Measurements from ENCODE around the gene QRICH2.
"Not testable (repeated sequence)": the region's sequence is repeated elsewhere in the genome, so short reads cannot be mapped to it uniquely, and the experiment has no call there.

QRICH2 gene

DNA sequence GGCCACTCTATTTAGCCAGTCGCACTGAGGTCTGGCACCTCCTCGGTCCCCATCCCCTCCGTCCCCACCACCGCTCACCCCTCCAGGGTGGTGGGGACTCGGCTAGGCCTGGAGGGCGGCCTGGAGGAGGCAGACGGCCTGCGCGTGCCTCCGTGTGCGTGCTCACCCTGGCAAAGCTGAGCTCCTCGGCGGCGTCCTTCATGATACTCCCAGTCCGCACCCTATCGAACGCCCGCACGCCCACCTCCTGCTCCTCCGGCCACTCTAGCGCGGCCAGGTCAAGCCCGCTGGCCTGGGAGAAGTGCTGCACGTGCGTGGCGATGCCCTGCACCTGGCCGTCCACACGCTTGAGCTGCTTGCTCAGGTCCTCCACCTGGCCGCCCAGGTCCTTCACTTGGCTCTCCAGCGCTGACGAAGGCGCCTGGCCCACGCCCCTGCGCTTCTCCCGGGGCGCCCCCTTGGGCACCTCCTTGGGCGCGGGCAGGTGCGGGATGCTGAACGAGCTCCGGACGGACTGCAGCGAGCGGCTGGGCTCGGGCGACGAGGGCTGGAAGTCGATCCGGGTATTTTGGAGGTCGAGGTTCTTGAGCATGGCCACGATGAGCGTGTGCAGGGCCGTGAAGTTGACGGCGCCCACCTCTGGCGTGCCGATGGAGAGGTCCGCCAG is 644 bp downstream of the QRICH2 start:
- no peak overlapping the region for H4K8ac ChIP-seq (ENCODE audit: low read depth, low read length)

DNA sequence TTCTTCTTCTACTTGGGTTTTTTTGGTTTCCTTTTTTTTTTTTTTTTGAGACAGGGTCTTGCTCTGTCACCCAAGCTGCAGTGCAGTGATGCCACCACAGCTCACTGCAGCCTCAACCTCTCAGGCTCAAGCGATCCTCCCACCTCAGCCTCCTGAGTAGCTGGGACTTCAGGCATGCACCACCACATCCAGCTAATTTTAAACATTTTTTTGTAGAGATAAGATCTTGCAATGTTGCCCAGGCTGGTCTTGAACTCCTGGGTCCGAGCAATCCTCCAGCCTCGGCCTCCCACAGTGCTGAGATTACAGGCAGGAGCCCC is 3.0 kb downstream of the QRICH2 start:
- not testable (repeated sequence) for H3K4me3 ChIP-seq (ENCODE audit: low read length); H3K18ac ChIP-seq (ENCODE audit: low read length); H3K36me3 ChIP-seq (ENCODE audit: control insufficient read depth, insufficient read depth, low read length); H2AK5ac ChIP-seq (ENCODE audit: low read length); H3K79me2 ChIP-seq (ENCODE audit: control insufficient read depth, insufficient read depth, low read length); H3K4me1 ChIP-seq (ENCODE audit: control insufficient read depth, low read depth, low read length); H3K4ac ChIP-seq (ENCODE audit: low read depth, low read length); H3K27ac ChIP-seq (ENCODE audit: low read depth, low read length); H2BK5ac ChIP-seq (ENCODE audit: low read length); H4K5ac ChIP-seq (ENCODE audit: low read length); H3K27me3 ChIP-seq (ENCODE audit: insufficient read depth, low read length, poor library complexity); H3K4me2 ChIP-seq (ENCODE audit: low read length); H4K8ac ChIP-seq (ENCODE audit: low read depth, low read length); H2BK15ac ChIP-seq (replicated peaks; ENCODE audit: low read depth); H2BK120ac ChIP-seq (ENCODE audit: low read depth, low read length); H3K56ac ChIP-seq (ENCODE audit: low read length); H3K79me1 ChIP-seq (ENCODE audit: low read length); DNase-seq; H3K9ac ChIP-seq (ENCODE audit: low read length); H3K23ac ChIP-seq (ENCODE audit: low read length)
- WGBS (ENCODE audit: extremely low coverage, insufficient coverage, low lambda C conversion rate) = no CpG with 5 or more reads among the region's 3 CpGs

More for the DNA sequence above, 644 bp downstream of the QRICH2 start:
- no peak overlapping the region for H3K4ac ChIP-seq (ENCODE audit: low read depth, low read length)
- no peak overlapping the region for H3K9ac ChIP-seq (ENCODE audit: low read length)
- H2BK120ac ChIP-seq (ENCODE audit: low read depth, low read length) = no peak overlapping the region
- no peaks in the 10 kb centered on the region for H3K4me1 ChIP-seq (ENCODE audit: control insufficient read depth, low read depth, low read length)
- no peaks in the 10 kb centered on the region for H3K79me1 ChIP-seq (ENCODE audit: low read length)
- H3K79me2 ChIP-seq (ENCODE audit: control insufficient read depth, insufficient read depth, low read length) = no peaks in the 10 kb centered on the region
- no peaks in the 10 kb centered on the region for H3K27me3 ChIP-seq (ENCODE audit: insufficient read depth, low read length, poor library complexity)
- no peak overlapping the region for H3K4me3 ChIP-seq (ENCODE audit: low read length)
- no peak overlapping the region for H3K23ac ChIP-seq (ENCODE audit: low read length)
- H2AK5ac ChIP-seq (ENCODE audit: low read length) = no peak overlapping the region
- H3K27ac ChIP-seq (ENCODE audit: low read depth, low read length) = no peak overlapping the region
- H4K5ac ChIP-seq (ENCODE audit: low read length) = no peak overlapping the region
- H2BK15ac ChIP-seq (replicated peaks; ENCODE audit: low read depth) = no peak overlapping the region
- H2BK5ac ChIP-seq (ENCODE audit: low read length) = no peak overlapping the region
- H3K18ac ChIP-seq (ENCODE audit: low read length) = no peak overlapping the region
- no peak overlapping the region for H3K56ac ChIP-seq (ENCODE audit: low read length)
- WGBS (ENCODE audit: extremely low coverage, insufficient coverage, low lambda C conversion rate) = no CpG with 5 or more reads among the region's 58 CpGs
- H3K4me2 ChIP-seq (ENCODE audit: low read length) = no peak overlapping the region
- no peak for DNase-seq
- no peaks in the 10 kb centered on the region for H3K36me3 ChIP-seq (ENCODE audit: control insufficient read depth, insufficient read depth, low read length)

DNA sequence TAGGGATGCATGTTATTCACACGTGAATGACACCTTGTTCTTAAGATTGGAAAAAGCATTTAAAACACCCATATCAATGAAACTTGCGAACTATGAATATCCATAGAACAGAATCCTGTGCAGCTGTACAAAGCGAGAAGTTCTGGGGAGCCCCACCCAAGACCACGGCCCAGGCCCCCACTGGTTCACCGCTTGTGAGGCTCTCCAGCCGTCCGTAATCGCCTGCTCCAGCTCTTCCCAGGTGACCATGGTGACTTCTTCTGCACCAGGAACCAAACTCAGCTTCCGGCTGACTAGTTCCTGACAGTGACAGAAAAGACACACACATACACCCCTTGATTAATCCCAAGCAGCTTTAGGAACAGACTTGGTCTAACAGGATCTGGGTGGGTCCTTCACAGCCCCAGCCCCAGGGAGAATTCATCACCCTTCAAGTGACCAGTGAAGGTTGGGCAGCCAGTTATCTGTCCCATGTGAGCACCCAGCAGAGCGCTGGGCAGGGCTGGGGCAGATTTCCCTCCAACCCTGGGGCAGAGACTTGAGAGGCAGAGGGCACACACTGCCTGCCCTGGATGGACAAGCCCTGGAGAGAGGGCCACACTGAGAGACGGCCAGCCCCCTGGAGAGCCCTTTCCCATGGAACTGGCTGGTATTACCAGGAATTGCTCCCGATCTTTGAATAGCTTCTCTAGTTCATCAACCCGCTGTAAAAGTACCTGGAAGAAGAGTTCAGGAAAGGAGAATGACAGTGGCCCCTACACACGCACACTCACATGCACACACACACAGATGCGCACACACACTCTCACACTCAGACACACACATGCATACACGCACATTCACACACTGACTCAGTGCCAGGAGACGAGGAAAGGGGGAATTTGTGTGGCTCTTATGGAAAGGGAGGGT is 3.6 kb downstream of the QRICH2 start:
- Histone ChIP-seq H3K56ac (ENCODE audit: low read length) (no peak overlapping the region), H3K18ac (ENCODE audit: low read length) (no peak overlapping the region), H3K4me1 (ENCODE audit: control insufficient read depth, low read depth, low read length) (no peaks in the 10 kb centered on the region), H3K27ac (ENCODE audit: low read depth, low read length) (no peak overlapping the region), H3K79me1 (ENCODE audit: low read length) (no peaks in the 10 kb centered on the region), H4K5ac (ENCODE audit: low read length) (no peak overlapping the region), H3K4me2 (ENCODE audit: low read length) (no peak overlapping the region), H3K36me3 (ENCODE audit: control insufficient read depth, insufficient read depth, low read length) (no peaks in the 10 kb centered on the region), H2BK120ac (ENCODE audit: low read depth, low read length) (no peak overlapping the region), H3K9ac (ENCODE audit: low read length) (no peak overlapping the region), H3K23ac (ENCODE audit: low read length) (no peak overlapping the region), H2BK5ac (ENCODE audit: low read length) (no peak overlapping the region), H4K8ac (ENCODE audit: low read depth, low read length) (no peak overlapping the region), H2BK15ac (replicated peaks; ENCODE audit: low read depth) (no peak overlapping the region), H2AK5ac (ENCODE audit: low read length) (no peak overlapping the region), H3K27me3 (ENCODE audit: insufficient read depth, low read length, poor library complexity) (no peaks in the 10 kb centered on the region), H3K79me2 (ENCODE audit: control insufficient read depth, insufficient read depth, low read length) (no peaks in the 10 kb centered on the region), H3K4me3 (ENCODE audit: low read length) (no peak overlapping the region), H3K4ac (ENCODE audit: low read depth, low read length) (no peak overlapping the region)
- WGBS (ENCODE audit: extremely low coverage, insufficient coverage, low lambda C conversion rate) = no CpG with 5 or more reads among the region's 17 CpGs
- no peak for DNase-seq

DNA sequence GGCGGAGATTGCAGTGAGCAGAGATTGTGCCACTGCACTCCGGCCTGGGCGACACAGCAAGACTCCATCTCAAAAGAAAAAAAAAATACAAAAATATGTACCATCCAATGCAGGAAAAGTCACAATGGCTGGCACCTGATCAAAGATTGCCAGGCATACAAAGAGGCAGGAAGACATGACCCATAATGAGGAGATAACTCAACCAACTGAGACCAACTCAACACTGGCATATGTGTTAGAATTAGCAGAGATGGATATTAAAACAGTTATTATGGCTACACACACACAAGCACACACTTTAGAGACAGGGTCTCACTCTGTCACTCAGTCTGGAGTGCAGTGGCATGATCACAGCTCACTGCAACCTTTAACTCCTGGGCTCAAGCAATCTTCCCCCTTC is 10.6 kb downstream of the QRICH2 start:
- no peak for DNase-seq
- Histone ChIP-seq H3K4me2 (ENCODE audit: low read length) (no peak overlapping the region), H3K36me3 (ENCODE audit: control insufficient read depth, insufficient read depth, low read length) (no peaks in the 10 kb centered on the region), H3K56ac (ENCODE audit: low read length) (no peak overlapping the region), H3K4me1 (ENCODE audit: control insufficient read depth, low read depth, low read length) (no peaks in the 10 kb centered on the region), H2BK5ac (ENCODE audit: low read length) (no peak overlapping the region), H3K4ac (ENCODE audit: low read depth, low read length) (no peak overlapping the region), H3K23ac (ENCODE audit: low read length) (no peak overlapping the region), H3K9ac (ENCODE audit: low read length) (no peak overlapping the region), H3K27ac (ENCODE audit: low read depth, low read length) (no peak overlapping the region), H3K18ac (ENCODE audit: low read length) (no peak overlapping the region), H4K5ac (ENCODE audit: low read length) (no peak overlapping the region), H3K4me3 (ENCODE audit: low read length) (no peak overlapping the region), H3K79me1 (ENCODE audit: low read length) (no peaks in the 10 kb centered on the region), H3K27me3 (ENCODE audit: insufficient read depth, low read length, poor library complexity) (no peaks in the 10 kb centered on the region), H3K79me2 (ENCODE audit: control insufficient read depth, insufficient read depth, low read length) (no peaks in the 10 kb centered on the region), H4K8ac (ENCODE audit: low read depth, low read length) (no peak overlapping the region), H2BK120ac (ENCODE audit: low read depth, low read length) (no peak overlapping the region), H2BK15ac (replicated peaks; ENCODE audit: low read depth) (no peak overlapping the region), H2AK5ac (ENCODE audit: low read length) (no peak overlapping the region)
- WGBS (ENCODE audit: extremely low coverage, insufficient coverage, low lambda C conversion rate) = no CpG with 5 or more reads among the region's 3 CpGs

DNA sequence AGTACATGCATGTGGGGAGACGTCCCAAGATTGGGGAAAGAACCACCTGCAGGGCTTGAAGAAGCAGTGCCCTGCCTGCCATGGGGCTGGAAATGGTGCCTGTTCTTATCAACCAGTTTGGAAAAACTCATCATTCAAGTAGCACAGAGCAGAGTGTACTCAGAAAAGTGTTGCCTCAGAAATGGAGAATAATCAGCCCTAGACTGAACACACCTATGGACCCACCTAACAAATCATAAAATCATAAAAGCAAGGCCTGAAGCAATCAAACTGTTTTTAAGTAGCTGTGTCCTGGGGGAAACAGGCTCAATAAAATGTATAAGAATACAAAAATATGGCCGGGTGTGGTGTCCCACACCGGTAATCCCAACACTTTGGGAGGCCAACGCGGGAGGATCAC is 11.2 kb downstream of the QRICH2 start:
- Histone ChIP-seq H2BK5ac (ENCODE audit: low read length) (no peak overlapping the region), H3K56ac (ENCODE audit: low read length) (no peak overlapping the region), H3K4ac (ENCODE audit: low read depth, low read length) (no peak overlapping the region), H3K79me2 (ENCODE audit: control insufficient read depth, insufficient read depth, low read length) (no peaks in the 10 kb centered on the region), H3K18ac (ENCODE audit: low read length) (no peak overlapping the region), H3K4me1 (ENCODE audit: control insufficient read depth, low read depth, low read length) (no peaks in the 10 kb centered on the region), H3K27ac (ENCODE audit: low read depth, low read length) (no peak overlapping the region), H3K4me3 (ENCODE audit: low read length) (no peak overlapping the region), H3K27me3 (ENCODE audit: insufficient read depth, low read length, poor library complexity) (no peaks in the 10 kb centered on the region), H2BK120ac (ENCODE audit: low read depth, low read length) (no peak overlapping the region), H3K23ac (ENCODE audit: low read length) (no peak overlapping the region), H4K5ac (ENCODE audit: low read length) (no peak overlapping the region), H3K9ac (ENCODE audit: low read length) (no peak overlapping the region), H3K36me3 (ENCODE audit: control insufficient read depth, insufficient read depth, low read length) (no peaks in the 10 kb centered on the region), H2BK15ac (replicated peaks; ENCODE audit: low read depth) (no peak overlapping the region), H3K79me1 (ENCODE audit: low read length) (no peaks in the 10 kb centered on the region), H3K4me2 (ENCODE audit: low read length) (no peak overlapping the region), H2AK5ac (ENCODE audit: low read length) (no peak overlapping the region), H4K8ac (ENCODE audit: low read depth, low read length) (no peak overlapping the region)
- no CpG with 5 or more reads among the region's 5 CpGs for WGBS (ENCODE audit: extremely low coverage, insufficient coverage, low lambda C conversion rate)
- DNase-seq = no peak

Measured in mesendoderm (in vitro differentiated cells).